HEK293T (cell line): ENCODE measurements around the gene SNTG2.

ENCODE experiments used
- CTCF ChIA-PET: fragments of 350-600 bp; formaldehyde crosslinking; extraction: SDS; loops from one replicate; lab custom pipeline; 2021; ENCODE audit warnings: antibody characterized with exemption, inconsistent platforms; lab: Yijun Ruan, JAX
- POLR2A ChIA-PET: fragments of 350-600 bp; formaldehyde crosslinking; extraction: SDS; loops from one replicate; lab custom pipeline; 2020; ENCODE audit warnings: antibody characterized with exemption, inconsistent platforms; lab: Yijun Ruan, JAX
- DNase-seq: peaks from one replicate; pipeline ENCODE4 v3.0.0; 2012; ENCODE audit warnings: mixed read lengths; ENCODE audit errors: extremely low spot score
- ARNT ChIP-seq: fragments of 450-650 bp; IDR thresholded peaks from 2 replicates; pipeline ENCODE4 v1.6.1; 2017; ENCODE audit warnings: mild to moderate bottlenecking
- BHLHE40 ChIP-seq: fragments of 450-650 bp; IDR thresholded peaks from 2 replicates; pipeline ENCODE4 v1.6.1; 2016; ENCODE audit warnings: mild to moderate bottlenecking, moderate library complexity, borderline replicate concordance
- CTBP1 ChIP-seq: fragments of 450-650 bp; IDR thresholded peaks from 2 replicates; pipeline ENCODE4 v1.6.1; 2016; ENCODE audit warnings: borderline replicate concordance
- ELF4 ChIP-seq: fragments of 450-650 bp; IDR thresholded peaks from 2 replicates; pipeline ENCODE4 v1.6.1; 2017; ENCODE audit warnings: antibody characterized with exemption
- FOXA1 ChIP-seq: fragments of 450-650 bp; IDR thresholded peaks from 2 replicates; pipeline ENCODE4 v1.6.1; 2016; ENCODE audit warnings: mild to moderate bottlenecking
- FOXK2 ChIP-seq: fragments of 450-650 bp; IDR thresholded peaks from 2 replicates; pipeline ENCODE4 v1.6.1; 2016; ENCODE audit warnings: mild to moderate bottlenecking
- FOXM1 ChIP-seq: fragments of 450-650 bp; IDR thresholded peaks from 2 replicates; pipeline ENCODE4 v1.6.1; 2017; ENCODE audit warnings: mild to moderate bottlenecking, borderline replicate concordance
- HDGF ChIP-seq: fragments of 450-650 bp; IDR thresholded peaks from 2 replicates; pipeline ENCODE4 v1.6.1; 2017; ENCODE audit warnings: antibody characterized with exemption, borderline replicate concordance
- L3MBTL2 ChIP-seq: fragments of 450-650 bp; conservative IDR thresholded peaks from 2 replicates; pipeline ENCODE4 v1.6.1; 2016; ENCODE audit warnings: mild to moderate bottlenecking
- LEF1 ChIP-seq: fragments of 450-650 bp; IDR thresholded peaks from 2 replicates; pipeline ENCODE4 v1.6.1; 2017; ENCODE audit warnings: mild to moderate bottlenecking, borderline replicate concordance
- NFRKB ChIP-seq: fragments of 450-650 bp; IDR thresholded peaks from 2 replicates; pipeline ENCODE4 v1.6.1; 2016; ENCODE audit warnings: mild to moderate bottlenecking, moderate library complexity
- SP1 ChIP-seq: fragments of 450-650 bp; IDR thresholded peaks from 2 replicates; pipeline ENCODE4 v1.6.1; 2017
- SUZ12 ChIP-seq: fragments of 450-650 bp; IDR thresholded peaks from 2 replicates; pipeline ENCODE4 v1.6.1; 2016; ENCODE audit warnings: mild to moderate bottlenecking
- TARDBP ChIP-seq: fragments of 450-650 bp; IDR thresholded peaks from 2 replicates; pipeline ENCODE4 v1.6.1; 2016
- ZNF384 ChIP-seq: fragments of 450-650 bp; IDR thresholded peaks from 2 replicates; pipeline ENCODE4 v1.6.1; 2016
- TF ChIP-seq, protein P1 (sequence below): fragments of 450-650 bp; IDR thresholded peaks from 2 replicates; pipeline ENCODE4 v1.6.1; 2016

Gene SNTG2

DNA sequence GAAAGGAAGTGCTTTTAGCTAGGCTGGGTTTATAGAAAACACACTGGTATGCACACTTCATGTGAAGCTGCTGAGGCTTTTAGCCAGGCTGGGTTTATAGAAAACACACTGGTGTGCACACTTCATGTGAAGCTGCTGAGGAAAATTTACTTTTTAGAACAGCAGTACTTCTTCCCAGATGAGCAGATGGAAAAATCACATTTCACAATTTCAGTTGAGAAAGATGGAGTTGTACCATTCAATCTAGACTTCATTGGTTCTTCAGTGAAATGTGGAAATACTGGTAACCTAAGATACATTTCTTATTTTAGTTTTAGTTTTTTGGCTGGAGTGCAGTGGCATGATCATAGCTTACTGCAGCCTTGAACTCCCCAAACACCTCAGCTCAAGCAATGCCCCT, 11.1 kb downstream of the SNTG2 start:
- no peak for DNase-seq
- TF ChIP-seq CTBP1 (no peak), BHLHE40 (no peak), FOXM1 (no peak), LEF1 (no peak), NFRKB (no peak), ARNT (no peak), FOXA1 (no peak), ZNF384 (no peak), TARDBP (no peak), SP1 (no peak), SUZ12 (no peak), FOXK2 (no peak), ELF4 (no peak), HDGF (no peak), L3MBTL2 (no peak)
- TF ChIP-seq, protein P1, sequence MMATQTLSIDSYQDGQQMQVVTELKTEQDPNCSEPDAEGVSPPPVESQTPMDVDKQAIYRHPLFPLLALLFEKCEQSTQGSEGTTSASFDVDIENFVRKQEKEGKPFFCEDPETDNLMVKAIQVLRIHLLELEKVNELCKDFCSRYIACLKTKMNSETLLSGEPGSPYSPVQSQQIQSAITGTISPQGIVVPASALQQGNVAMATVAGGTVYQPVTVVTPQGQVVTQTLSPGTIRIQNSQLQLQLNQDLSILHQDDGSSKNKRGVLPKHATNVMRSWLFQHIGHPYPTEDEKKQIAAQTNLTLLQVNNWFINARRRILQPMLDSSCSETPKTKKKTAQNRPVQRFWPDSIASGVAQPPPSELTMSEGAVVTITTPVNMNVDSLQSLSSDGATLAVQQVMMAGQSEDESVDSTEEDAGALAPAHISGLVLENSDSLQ, result no peak
- CTCF ChIA-PET, result no interaction called here

DNA sequence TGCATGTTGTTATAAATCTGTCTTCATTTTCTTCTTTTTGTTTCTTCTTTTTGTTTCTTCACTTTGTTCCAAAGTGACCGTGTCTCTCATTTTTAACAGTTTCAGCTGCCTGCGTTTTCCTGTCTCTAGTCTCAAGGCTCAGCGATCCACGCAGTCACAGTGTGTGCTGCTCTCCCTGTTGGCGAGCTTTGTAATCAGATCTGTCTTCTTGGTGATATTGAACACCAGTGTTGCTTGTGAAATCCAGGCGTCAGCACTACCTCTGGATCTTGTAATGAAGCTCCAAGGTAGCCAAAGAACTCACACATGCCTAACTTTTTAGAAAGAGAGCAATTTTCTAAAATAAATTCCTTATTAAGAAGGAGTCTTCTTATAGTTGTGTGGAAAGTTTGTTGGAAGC, 13.2 kb downstream of the SNTG2 start:
- POLR2A ChIA-PET, result no interaction called here
- CTCF ChIA-PET, result no interaction called here
- TF ChIP-seq TARDBP, result no peak
- no peak for DNase-seq

More for the DNA sequence above, 11.1 kb downstream of the SNTG2 start:
- POLR2A ChIA-PET, result no interaction called here

DNA sequence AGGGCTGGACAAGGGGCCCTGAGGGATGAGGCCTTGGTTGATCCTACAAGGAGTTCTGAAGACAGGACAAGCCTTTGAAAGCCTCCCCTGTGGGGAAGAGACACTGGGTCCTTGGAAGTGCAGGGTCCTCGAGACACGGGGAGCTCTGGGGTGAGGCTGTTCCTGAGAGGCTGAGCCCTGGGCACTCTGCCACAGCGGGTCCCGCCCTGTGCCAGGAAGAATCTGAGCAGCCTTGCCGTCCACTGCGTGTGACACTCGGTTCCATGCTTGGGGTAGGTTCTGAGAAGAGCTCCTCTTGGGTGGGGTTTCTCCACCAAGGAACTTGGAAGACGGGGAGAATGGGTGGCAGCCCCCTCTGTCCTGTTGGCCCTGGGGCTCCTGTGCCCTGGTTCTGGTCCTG, 13.9 kb downstream of the SNTG2 start:
- TF ChIP-seq L3MBTL2 (no peak), TARDBP (no peak)
- ChIA-PET POLR2A (no interaction called here), CTCF (no interaction called here)

DNA sequence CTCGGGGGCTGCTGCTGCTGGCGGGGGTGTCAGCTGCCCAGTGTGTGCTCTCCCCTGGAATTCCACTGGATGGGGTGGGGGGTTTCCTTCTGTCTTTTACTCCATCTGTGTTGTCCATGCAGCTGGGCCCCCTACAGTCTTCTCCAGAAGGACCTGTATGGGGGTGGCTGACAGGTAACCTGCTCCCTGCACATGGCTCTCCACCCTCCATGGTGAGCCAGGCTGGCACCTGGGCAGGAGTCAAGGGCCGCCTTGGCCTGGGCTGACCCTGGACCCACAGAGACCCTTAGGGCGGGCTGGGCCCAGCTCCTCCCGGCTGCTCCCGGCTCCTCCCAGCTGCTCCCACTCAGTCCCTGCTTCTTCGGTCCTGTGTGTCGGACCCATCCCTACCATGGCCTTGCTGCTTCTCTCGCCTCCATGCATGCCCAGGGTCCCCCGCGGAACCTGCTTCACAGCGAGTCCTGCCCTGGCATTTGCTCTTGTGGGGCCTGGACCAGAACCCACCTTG, 15.0 kb downstream of the SNTG2 start:
- CTCF ChIA-PET, result no interaction called here
- DNase-seq, result no peak
- no peak for TF ChIP-seq LEF1
- TF ChIP-seq FOXA1, result no peak
- no peak for TF ChIP-seq ELF4
- POLR2A ChIA-PET, result no interaction called here

More for the DNA sequence above, 13.9 kb downstream of the SNTG2 start:
- no peak for DNase-seq

DNA sequence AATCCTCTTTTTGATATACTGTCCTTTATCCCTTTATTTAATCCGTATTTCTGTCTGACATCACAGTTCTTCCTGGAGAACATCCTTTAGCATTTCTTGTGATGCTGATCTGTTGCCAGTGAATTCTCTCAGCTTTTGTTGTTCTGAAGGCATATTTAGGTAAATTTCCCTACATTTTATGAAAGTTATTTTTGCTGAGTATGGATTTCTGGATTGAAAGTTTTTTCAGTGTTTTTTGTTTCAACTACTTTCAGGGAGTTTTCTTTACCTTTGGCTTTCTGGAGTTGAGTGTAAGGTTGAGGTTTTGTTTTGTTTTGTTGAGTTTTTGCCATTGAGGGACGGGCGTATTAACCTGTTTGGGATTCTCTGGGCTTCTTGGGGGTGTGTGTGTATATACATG, 22.5 kb downstream of the SNTG2 start:
- TF ChIP-seq HDGF, result no peak
- TF ChIP-seq ZNF384, result no peak
- no peak for TF ChIP-seq FOXA1
- TF ChIP-seq ELF4, result no peak
- no peak for TF ChIP-seq NFRKB
- TF ChIP-seq FOXK2, result no peak
- TF ChIP-seq, protein P1, result no peak
- TF ChIP-seq CTBP1, result no peak
- no peak for DNase-seq
- ChIA-PET CTCF (no interaction called here), POLR2A (no interaction called here)

DNA sequence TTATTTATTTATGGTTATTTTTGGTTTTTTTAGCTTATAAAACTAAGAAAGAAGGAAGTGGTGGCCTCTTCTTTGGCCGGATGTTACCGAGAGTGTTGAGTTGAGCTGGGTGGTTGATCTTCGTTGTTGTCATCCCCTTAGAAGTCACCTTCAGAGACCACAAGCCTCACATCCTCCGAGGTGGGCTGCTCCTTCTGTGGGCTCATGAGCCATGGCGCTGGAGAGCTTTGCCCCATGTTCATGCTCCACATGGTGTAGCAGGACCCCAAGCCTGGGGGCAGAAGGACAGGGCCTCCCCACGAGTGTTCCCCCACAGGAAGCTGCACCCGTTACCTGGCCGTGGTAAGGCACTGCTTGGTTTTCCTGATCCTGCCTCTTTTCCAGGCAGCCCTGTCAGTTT, 23.4 kb downstream of the SNTG2 start:
- ChIA-PET POLR2A (no interaction called here), CTCF (interaction anchor here (0.7 kb wide), 1 partner anchor 1007 kb away, joined by 5 read pairs; no protein-coding TSS in a partner anchor)
- DNase-seq, result no peak
- TF ChIP-seq LEF1, result no peak

DNA sequence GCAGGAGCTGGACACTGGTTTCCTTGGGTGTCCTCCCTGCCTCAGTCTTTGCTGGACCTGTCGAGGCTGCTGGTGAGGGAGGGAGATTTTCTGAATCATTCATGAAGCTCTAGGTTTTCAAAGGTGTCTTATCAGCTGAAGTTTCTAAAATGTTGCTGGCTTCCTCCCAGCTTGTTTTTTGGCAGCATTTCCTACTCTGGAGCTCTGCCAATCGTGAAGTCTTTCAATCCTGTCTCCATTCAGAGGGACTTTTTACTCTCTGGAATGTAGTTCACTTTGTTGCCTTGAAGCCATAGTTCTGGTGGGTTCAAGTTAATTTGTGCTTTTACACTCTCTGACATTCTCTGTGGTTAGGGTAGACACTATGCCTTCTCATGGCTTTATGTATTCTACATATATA, 23.9 kb downstream of the SNTG2 start:
- CTCF ChIA-PET, result interaction anchor here (0.7 kb wide), 1 partner anchor 1006 kb away, joined by 5 read pairs; no protein-coding TSS in a partner anchor
- no peak for TF ChIP-seq L3MBTL2
- no peak for TF ChIP-seq SP1
- no peak for TF ChIP-seq ELF4
- no peak for TF ChIP-seq FOXM1
- TF ChIP-seq, protein P1, result no peak
- TF ChIP-seq CTBP1, result no peak
- TF ChIP-seq TARDBP, result no peak
- no peak for TF ChIP-seq SUZ12
- no peak for TF ChIP-seq HDGF
- no peak for TF ChIP-seq BHLHE40
- TF ChIP-seq NFRKB, result no peak
- no peak for TF ChIP-seq FOXA1
- no peak for TF ChIP-seq ZNF384
- no peak for TF ChIP-seq LEF1
- no peak for TF ChIP-seq FOXK2
- TF ChIP-seq ARNT, result no peak
- POLR2A ChIA-PET, result no interaction called here
- DNase-seq, result no peak

DNA sequence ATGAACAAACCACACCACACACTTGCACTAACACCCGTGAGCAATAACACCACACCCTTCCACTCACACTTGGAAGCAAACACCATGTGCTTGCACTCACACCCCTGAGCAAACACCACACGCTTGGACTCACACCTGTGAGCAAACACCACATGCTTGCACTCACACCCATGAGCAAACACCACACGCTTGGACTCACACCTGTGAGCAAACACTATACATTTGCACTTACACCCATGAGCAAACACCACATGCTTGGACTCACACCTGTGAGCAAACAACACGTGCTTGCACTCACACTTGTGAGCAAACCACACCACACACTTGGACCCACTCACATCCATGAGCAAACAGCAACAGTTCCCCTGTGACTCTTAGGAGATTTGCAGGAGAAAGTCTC, 24.4 kb downstream of the SNTG2 start:
- DNase-seq, result no peak
- CTCF ChIA-PET, result no interaction called here
- POLR2A ChIA-PET, result no interaction called here
- TF ChIP-seq ZNF384, result no peak
- no peak for TF ChIP-seq FOXK2
- TF ChIP-seq BHLHE40, result no peak
- TF ChIP-seq CTBP1, result no peak
- TF ChIP-seq ELF4, result no peak
- TF ChIP-seq L3MBTL2, result no peak
- no peak for TF ChIP-seq TARDBP
- no peak for TF ChIP-seq FOXA1
- no peak for TF ChIP-seq SP1
- no peak for TF ChIP-seq NFRKB
- no peak for TF ChIP-seq SUZ12
- no peak for TF ChIP-seq FOXM1
- TF ChIP-seq LEF1, result no peak
- TF ChIP-seq HDGF, result no peak
- TF ChIP-seq ARNT, result no peak
- TF ChIP-seq, protein P1, result no peak
